H1 (cell line): Measurements from ENCODE around the gene ASIC2. TPM values are rescaled to one million over a fixed set of nuclear protein-coding genes. Genes with fewer than 3 reads are reported as not detected.

ENCODE experiments used
- CTCF ChIA-PET: fragments of 300-600 bp; sonication (Branson Sonifier 250); formaldehyde crosslinking; loops from one replicate; lab custom pipeline; 2021; ENCODE audit not compliant: partially characterized antibody; lab: Charles Lee
- POLR2A ChIA-PET: fragments of 300-600 bp; sonication (Branson Sonifier 250); formaldehyde crosslinking; loops from one replicate; lab custom pipeline; 2021; ENCODE audit warnings: inconsistent platforms; ENCODE audit not compliant: partially characterized antibody; lab: Charles Lee
- DNase-seq, 2 experiments: peaks; one replicate each; pipeline versions ENCODE4 v3.0.0 to v3.0.0-alpha.2; 2010 to 2022; ENCODE audit warnings: low spot score in 2 of 2, low read depth in 1 of 2, mixed read lengths in 1 of 2
- FAIRE-seq: peaks from 2 replicates; lab custom pipeline; 2011; peaks lifted over from hg19 to GRCh38; lab: Jason Lieb, UNC
- H2AFZ ChIP-seq: 2 replicates; pipeline ENCODE4 v1.8.1; 2012; ENCODE audit warnings: low read length, inconsistent platforms
- H2AK5ac ChIP-seq: 2 replicates; pipeline ENCODE4 v1.6.1; 2013; ENCODE audit warnings: low read depth, low read length
- H2BK120ac ChIP-seq: replicated peaks from 2 replicates; pipeline ENCODE3; 2013; ENCODE audit warnings: low read depth, low read length, inconsistent platforms
- H2BK12ac ChIP-seq: 2 replicates; pipeline ENCODE4 v1.6.1; 2013; ENCODE audit warnings: low read depth, low read length
- H2BK15ac ChIP-seq: 2 replicates; pipeline ENCODE4 v1.6.1; 2013; ENCODE audit warnings: low read length
- H2BK20ac ChIP-seq: 2 replicates; pipeline ENCODE4 v1.6.1; 2013; ENCODE audit warnings: low read length
- H2BK5ac ChIP-seq: 2 replicates; pipeline ENCODE4 v1.6.1; 2013; ENCODE audit warnings: low read depth, low read length
- H3K14ac ChIP-seq: 2 replicates; pipeline ENCODE4 v1.6.1; 2013; ENCODE audit warnings: inconsistent platforms; ENCODE audit not compliant: insufficient read length
- H3K18ac ChIP-seq: 2 replicates; pipeline ENCODE4 v1.6.1; 2013; ENCODE audit warnings: low read length; ENCODE audit errors: extremely low read depth
- H3K23ac ChIP-seq: 2 replicates; pipeline ENCODE4 v1.6.1; 2013; ENCODE audit warnings: inconsistent platforms; ENCODE audit not compliant: insufficient read length
- H3K23me2 ChIP-seq: 2 replicates; pipeline ENCODE4 v1.6.1; 2013; ENCODE audit warnings: low read depth, low read length
- H3K27ac ChIP-seq: 2 replicates; pipeline ENCODE4 v1.6.1; 2011; ENCODE audit warnings: low read depth, low read length, inconsistent platforms
- H3K27me3 ChIP-seq, 4 experiments: replicated peaks in 1 of 4; 1 replicate in 1 of 4; 2 replicates in 3 of 4; pipeline versions ENCODE4 v1.6.1 to v1.8.1; 2011 to 2013; ENCODE audit warnings: low read length in 3 of 4, mild to moderate bottlenecking in 3 of 4, inconsistent platforms in 2 of 4, mixed read lengths in 2 of 4, moderate library complexity in 1 of 4; ENCODE audit not compliant: control insufficient read depth in 3 of 4, insufficient read depth in 3 of 4; ENCODE audit errors: extremely low read depth in 1 of 4
- H3K36me3 ChIP-seq, 4 experiments: 2 replicates each; pipeline versions ENCODE4 v1.6.1 to v1.8.1; 2011 to 2013; ENCODE audit warnings: mild to moderate bottlenecking in 4 of 4, low read length in 3 of 4, moderate library complexity in 2 of 4, control low read depth in 1 of 4, inconsistent platforms in 1 of 4; ENCODE audit not compliant: insufficient read depth in 4 of 4, control insufficient read depth in 2 of 4
- H3K4ac ChIP-seq: replicated peaks from 2 replicates; pipeline ENCODE3; 2013; ENCODE audit warnings: low read length, low read depth, mixed read lengths, inconsistent platforms; ENCODE audit not compliant: insufficient read length
- H3K4me1 ChIP-seq, 4 experiments: replicated peaks in 1 of 4; 1 replicate in 1 of 4; 2 replicates in 3 of 4; pipeline versions ENCODE4 v1.6.1 to v1.8.1; 2011 to 2013; ENCODE audit warnings: low read length in 3 of 4, inconsistent platforms in 2 of 4, mixed read lengths in 1 of 4; ENCODE audit not compliant: insufficient read depth in 4 of 4, control insufficient read depth in 3 of 4
- H3K4me2 ChIP-seq, 2 experiments: 2 replicates each; pipeline versions ENCODE4 v1.6.1 to v1.8.1; 2011 to 2013; ENCODE audit warnings: low read depth in 2 of 2, low read length in 2 of 2, control low read depth in 1 of 2, inconsistent platforms in 1 of 2, mild to moderate bottlenecking in 1 of 2; ENCODE audit not compliant: insufficient read depth in 1 of 2
- H3K4me3 ChIP-seq, 4 experiments: fragments of 200-600, 300-600 bp in 1 of 4; sonication (generic), shearing (Covaris generic), sonication (Bioruptor Twin) in 1 of 4; 2 replicates each; pipeline versions ENCODE4 v1.5.1 to v1.8.1; 2011 to 2016; ENCODE audit warnings: low read length in 4 of 4, low read depth in 3 of 4, control low read depth in 2 of 4, inconsistent platforms in 2 of 4, mild to moderate bottlenecking in 2 of 4, mixed read lengths in 1 of 4, moderate library complexity in 1 of 4; ENCODE audit not compliant: insufficient read depth in 2 of 4; ENCODE audit errors: extremely low read depth in 1 of 4
- H3K56ac ChIP-seq: replicated peaks from 2 replicates; pipeline ENCODE3; 2013; ENCODE audit warnings: low read depth, mild to moderate bottlenecking, mixed read lengths, low read length, inconsistent platforms; ENCODE audit not compliant: insufficient read length
- H3K79me1 ChIP-seq: 2 replicates; pipeline ENCODE4 v1.6.1; 2013; ENCODE audit warnings: low read depth, low read length, control low read depth
- H3K79me2 ChIP-seq, 2 experiments: 2 replicates each; pipeline versions ENCODE4 v1.6.1 to v1.8.1; 2012 to 2013; ENCODE audit warnings: low read length in 2 of 2, mild to moderate bottlenecking in 2 of 2, inconsistent platforms in 1 of 2; ENCODE audit not compliant: insufficient read depth in 2 of 2, control insufficient read depth in 1 of 2
- H3K9ac ChIP-seq, 4 experiments: replicated peaks in 1 of 4; 1 replicate in 1 of 4; 2 replicates in 3 of 4; pipeline versions ENCODE4 v1.6.1 to v1.8.1; 2011 to 2013; ENCODE audit warnings: low read depth in 3 of 4, low read length in 3 of 4, control low read depth in 2 of 4, mild to moderate bottlenecking in 2 of 4, moderate library complexity in 2 of 4, inconsistent platforms in 1 of 4; ENCODE audit errors: extremely low read depth in 1 of 4
- H3K9me3 ChIP-seq, 2 experiments: 2 replicates each; pipeline versions ENCODE4 v1.6.1 to v1.8.1; 2012 to 2013; ENCODE audit warnings: mild to moderate bottlenecking in 2 of 2, moderate library complexity in 2 of 2, control low read depth in 1 of 2, inconsistent platforms in 1 of 2, low read depth in 1 of 2, low read length in 1 of 2, mixed read lengths in 1 of 2; ENCODE audit not compliant: insufficient read depth in 2 of 2
- H4K20me1 ChIP-seq, 2 experiments: replicated peaks in 1 of 2; 2 replicates each; pipeline versions ENCODE3 to v1.8.1; 2011 to 2013; ENCODE audit warnings: inconsistent platforms in 2 of 2, low read length in 2 of 2, mild to moderate bottlenecking in 1 of 2; ENCODE audit not compliant: insufficient read depth in 2 of 2, control insufficient read depth in 1 of 2
- H4K5ac ChIP-seq: 2 replicates; pipeline ENCODE4 v1.6.1; 2013; ENCODE audit warnings: low read length, low read depth, mixed read lengths, inconsistent platforms; ENCODE audit not compliant: insufficient read length
- H4K8ac ChIP-seq: 2 replicates; pipeline ENCODE4 v1.8.0; 2013; ENCODE audit warnings: mild to moderate bottlenecking, moderate library complexity, low read length, inconsistent platforms; ENCODE audit not compliant: insufficient read depth; ENCODE audit errors: extremely low read depth
- H4K91ac ChIP-seq: replicated peaks from 2 replicates; pipeline ENCODE3; 2013; ENCODE audit warnings: low read length, mixed read lengths, inconsistent platforms; ENCODE audit not compliant: insufficient read length
- ASH2L ChIP-seq: fragments of 200-600, 300-600 bp; sonication (generic); IDR thresholded peaks from one replicate; pipeline ENCODE4 v1.7.1; 2017; ENCODE audit warnings: low read length
- ATF2 ChIP-seq: IDR thresholded peaks from 2 replicates; pipeline ENCODE4 v1.6.1; 2012; ENCODE audit warnings: low read length, inconsistent platforms
- CREB1 ChIP-seq: IDR thresholded peaks from 2 replicates; pipeline ENCODE4 v1.6.1; 2012; ENCODE audit warnings: inconsistent platforms
- EGR1 ChIP-seq: IDR thresholded peaks from 2 replicates; pipeline ENCODE4 v1.6.1; 2011; ENCODE audit warnings: low read depth, low read length, borderline replicate concordance
- JUND ChIP-seq: IDR thresholded peaks from 2 replicates; pipeline ENCODE4 v1.6.1; 2011; ENCODE audit warnings: mild to moderate bottlenecking, improper control_type of control experiment, low read length
- MAX ChIP-seq: IDR thresholded peaks from 2 replicates; pipeline ENCODE4 v1.6.1; 2012; ENCODE audit warnings: inconsistent platforms
- POLR2A ChIP-seq, 2 experiments: IDR thresholded peaks; 1 replicate in 1 of 2; 2 replicates in 1 of 2; pipeline ENCODE4 v1.6.1; 2011; ENCODE audit warnings: low read depth in 2 of 2, low read length in 2 of 2, mild to moderate bottlenecking in 2 of 2; ENCODE audit errors: control extremely low read depth in 1 of 2
- RBBP5 ChIP-seq: IDR thresholded peaks from 2 replicates; pipeline ENCODE4 v1.7.1; 2012; ENCODE audit warnings: low read depth, mild to moderate bottlenecking, inconsistent platforms, low read length, moderate library complexity, borderline replicate concordance
- SRF ChIP-seq: IDR thresholded peaks from 2 replicates; pipeline ENCODE4 v1.6.1; 2011; ENCODE audit warnings: mild to moderate bottlenecking, low read depth, low read length, moderate library complexity
- SUZ12 ChIP-seq: fragments of 200-600 bp; sonication (generic); IDR thresholded peaks from 2 replicates; pipeline ENCODE4 v1.6.1; 2012; ENCODE audit warnings: mild to moderate bottlenecking, inconsistent platforms, low read length, moderate library complexity, mixed read lengths
- ZNF274 ChIP-seq: IDR thresholded peaks from 2 replicates; pipeline ENCODE4 v1.7.0; 2012; ENCODE audit warnings: low read length, borderline replicate concordance; ENCODE audit errors: extremely low read depth
- WGBS, 2 experiments: shearing (Covaris generic) in 1 of 2; methylation state at CpG; one replicate each; pipeline versions ENCODE4 v1.1.6 to v1.1.7; 2013 to 2015; ENCODE audit warnings: low lambda C conversion rate in 2 of 2, mixed read lengths in 2 of 2, inconsistent platforms in 1 of 2, low coverage in 1 of 2, missing lambda C conversion rate in 1 of 2; ENCODE audit not compliant: insufficient replicate concordance in 2 of 2, insufficient coverage in 1 of 2, insufficient read length in 1 of 2; ENCODE audit errors: extremely low coverage in 1 of 2, missing lambda C conversion rate in 1 of 2; 5-methylcytosine and 5-hydroxymethylcytosine counted together
- polyA plus RNA-seq, 7 experiments: library from polyadenylated mRNA; depleted of rRNA in 3 of 7; stranded (reverse) in 5 of 7; unstranded in 2 of 7; fragments of >200 nt in 5 of 7; fragments of 200-250 nt in 2 of 7; gene quantifications; 1 replicate in 5 of 7; 2 replicates in 1 of 7; 4 replicates in 1 of 7; pipeline versions ENCODE4 v1.2.1 to v1.2.3, GENCODE V29; 2011 to 2013; ENCODE audit warnings: missing spikeins in 2 of 7, mixed read lengths in 2 of 7
- total RNA-seq: library from RNA; stranded (reverse); fragmentation: NEBNext Ultra II Directional; extraction: Animal tissue kit (Norgen Biotek cat#: 25700); gene quantifications from 2 replicates; pipeline ENCODE4 v1.2.1, GENCODE V29; 2021

Gene ASIC2
- total and polyA plus RNA-seq, 2 of the 8 experiments (the other 6 are each of a cell fraction or from before 2014, with no cell fraction given) = 0.86 to 1.2 TPM

- WGBS, 2 experiments = 89% methylated on average over 5 of the region's 5 CpGs; no CpG with 5 or more reads in 1 of the 2 experiments
- no peak overlapping the region for H3K23ac ChIP-seq
- H3K14ac ChIP-seq = no peak overlapping the region
- no peak overlapping the region for H3K9ac ChIP-seq
- H3K4me1 ChIP-seq = peaks cover 0 to 2% (median 2%) of the 10 kb centered on the region in 4 experiments; a peak in 3 of 7 replicates
- no peak overlapping the region for H3K4me3 ChIP-seq
- ChIA-PET CTCF (interaction anchor here (1.1 to 1.5 kb wide), 5 partner anchors 9 to 180 kb away, joined by 3 to 6 read pairs (median 4); no protein-coding TSS in a partner anchor), POLR2A (interaction anchor here (1.8 kb wide), 1 partner anchor 12 kb away, joined by 4 read pairs; no protein-coding TSS in a partner anchor)
- no peak overlapping the region for H2BK20ac ChIP-seq
- H3K79me2 ChIP-seq = no peaks in the 10 kb centered on the region
- H2AFZ ChIP-seq = no peak overlapping the region
- H3K27ac ChIP-seq = no peak overlapping the region
- no peak overlapping the region for H2BK15ac ChIP-seq
- H3K23me2 ChIP-seq = peaks cover 3% of the 10 kb centered on the region; the same call in 1 of the 2 replicates
- H4K20me1 ChIP-seq = no peaks in the 10 kb centered on the region
- H3K79me1 ChIP-seq = no peaks in the 10 kb centered on the region
- H4K91ac ChIP-seq = no peak overlapping the region
- H3K9me3 ChIP-seq = no peaks in the 10 kb centered on the region
- H3K4ac ChIP-seq = no peak overlapping the region
- no peak overlapping the region for H2BK120ac ChIP-seq
- H2AK5ac ChIP-seq = no peak overlapping the region
- H3K56ac ChIP-seq = no peak overlapping the region
- DNase-seq (no peak), FAIRE-seq (no peak)
- no peaks in the 10 kb centered on the region for H3K36me3 ChIP-seq
- no peak overlapping the region for H3K18ac ChIP-seq
- H3K27me3 ChIP-seq = no peaks in the 10 kb centered on the region
- no peak overlapping the region for H2BK12ac ChIP-seq
- no peak overlapping the region for H4K8ac ChIP-seq
- no peak overlapping the region for H3K4me2 ChIP-seq
- H2BK5ac ChIP-seq = no peak overlapping the region
- H4K5ac ChIP-seq = no peak overlapping the region
- TF ChIP-seq ASH2L (no peak), CREB1 (no peak), SUZ12 (no peak), ZNF274 (no peak), EGR1 (no peak), JUND (no peak), ATF2 (no peak), SRF (no peak), RBBP5 (no peak), MAX (no peak), POLR2A (IDR thresholded peaks at IDR 0.05; ENCODE audit: control extremely low read depth in 1 of 2, low read depth in 2 of 2, low read length in 2 of 2) (no peak)
These were observed 64.1 kb downstream of the ASIC2 start for GRCh38 chr17:33229028-33229427.
